NCI-H146 treated with DMSO at 0.1 percent for 48 hours (cell line): ENCODE results near the gene PSMG4.

ENCODE experiments used
- DNase-seq: peaks from one replicate; lab custom pipeline; 2025; ENCODE audit not compliant: unreplicated experiment; lab: John Stamatoyannopoulos, UW

Gene PSMG4

GRCh38 chr6:3305831-3306230 lies 47.1 kb downstream of the PSMG4 start:
- no peak for DNase-seq

- no peak for DNase-seq
Observed at GRCh38 chr6:3306848-3307247, 48.1 kb downstream of the PSMG4 start.

- no peak for DNase-seq
Observed at GRCh38 chr6:3307436-3307835, 48.7 kb downstream of the PSMG4 start.

GRCh38 chr6:3308106-3308505 lies 49.4 kb downstream of the PSMG4 start:
- DNase-seq, result no peak

GRCh38 chr6:3309391-3310050 lies 50.8 kb downstream of the PSMG4 start:
- DNase-seq, result peak; percentile 64

GRCh38 chr6:3310051-3310448 lies 51.3 kb downstream of the PSMG4 start:
- DNase-seq, result no peak

- no peak for DNase-seq
Observed at GRCh38 chr6:3310703-3311102, 52.0 kb downstream of the PSMG4 start.

GRCh38 chr6:3311826-3312225 lies 53.1 kb downstream of the PSMG4 start:
- DNase-seq, result no peak

- no peak for DNase-seq
Observed at GRCh38 chr6:3312604-3313231, 54.0 kb downstream of the PSMG4 start.

- DNase-seq, result no peak
Observed at GRCh38 chr6:3314176-3314575, 55.4 kb downstream of the PSMG4 start.

GRCh38 chr6:3314621-3315467 lies 56.1 kb downstream of the PSMG4 start:
- DNase-seq, result no peak

GRCh38 chr6:3315841-3316240 lies 57.1 kb downstream of the PSMG4 start:
- DNase-seq, result no peak

GRCh38 chr6:3316331-3316730 lies 57.6 kb downstream of the PSMG4 start:
- no peak for DNase-seq

GRCh38 chr6:3316818-3317217 lies 58.1 kb downstream of the PSMG4 start:
- DNase-seq, result no peak
